ENCODE measurements around the gene CHAF1B.

DNA sequence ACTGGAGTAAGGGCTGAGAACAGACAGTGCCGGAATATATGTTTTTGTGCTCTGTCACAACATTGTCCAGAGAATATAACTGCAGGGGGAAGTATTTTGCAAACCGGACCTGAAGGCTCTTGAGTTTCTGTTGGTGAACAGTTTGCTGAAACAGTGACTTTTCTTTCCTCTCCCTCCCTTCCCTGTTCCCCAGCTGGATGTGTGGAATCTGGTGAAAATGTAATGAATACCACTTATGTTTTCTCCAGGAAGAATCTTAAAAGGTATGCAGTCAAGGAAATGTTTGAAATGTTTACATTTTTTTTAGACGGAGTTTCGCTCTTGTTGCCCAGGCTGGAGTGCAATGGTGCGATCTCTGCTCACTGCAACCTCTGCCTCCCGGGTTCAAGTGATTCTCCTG, 23.4 kb downstream of the CHAF1B start:
- TF ChIP-seq, protein P1, sequence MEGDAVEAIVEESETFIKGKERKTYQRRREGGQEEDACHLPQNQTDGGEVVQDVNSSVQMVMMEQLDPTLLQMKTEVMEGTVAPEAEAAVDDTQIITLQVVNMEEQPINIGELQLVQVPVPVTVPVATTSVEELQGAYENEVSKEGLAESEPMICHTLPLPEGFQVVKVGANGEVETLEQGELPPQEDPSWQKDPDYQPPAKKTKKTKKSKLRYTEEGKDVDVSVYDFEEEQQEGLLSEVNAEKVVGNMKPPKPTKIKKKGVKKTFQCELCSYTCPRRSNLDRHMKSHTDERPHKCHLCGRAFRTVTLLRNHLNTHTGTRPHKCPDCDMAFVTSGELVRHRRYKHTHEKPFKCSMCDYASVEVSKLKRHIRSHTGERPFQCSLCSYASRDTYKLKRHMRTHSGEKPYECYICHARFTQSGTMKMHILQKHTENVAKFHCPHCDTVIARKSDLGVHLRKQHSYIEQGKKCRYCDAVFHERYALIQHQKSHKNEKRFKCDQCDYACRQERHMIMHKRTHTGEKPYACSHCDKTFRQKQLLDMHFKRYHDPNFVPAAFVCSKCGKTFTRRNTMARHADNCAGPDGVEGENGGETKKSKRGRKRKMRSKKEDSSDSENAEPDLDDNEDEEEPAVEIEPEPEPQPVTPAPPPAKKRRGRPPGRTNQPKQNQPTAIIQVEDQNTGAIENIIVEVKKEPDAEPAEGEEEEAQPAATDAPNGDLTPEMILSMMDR (IDR thresholded peaks at IDR 0.05): no peak
- TF ChIP-seq POLR2A (IDR thresholded peaks at IDR 0.05): no peak

Measured in right lobe of liver (tissue), 4 donors.